PC-9 (cell line): ENCODE results near the gene MYADM. TPM values are rescaled to one million over a fixed set of nuclear protein-coding genes. Genes with fewer than 3 reads are reported as not detected.

Experiments
- BruUV-seq: library from RNA; stranded (reverse); fragments of 400-500 nt; replicated peaks from 2 replicates; lab custom pipeline; 2021; lab: Mats Ljungman, UMichigan
- CTCF ChIA-PET: fragments of 300-600 bp; sonication (Branson Sonifier 250); formaldehyde crosslinking; loops from one replicate; lab custom pipeline; 2022; ENCODE audit warnings: antibody characterized with exemption; lab: Charles Lee
- POLR2A ChIA-PET: fragments of 300-600 bp; sonication (Branson Sonifier 250); formaldehyde crosslinking; loops from one replicate; lab custom pipeline; 2022; ENCODE audit warnings: antibody characterized with exemption; ENCODE audit not compliant: unreplicated experiment; lab: Charles Lee
- DNase-seq, 2 experiments: peaks; one replicate each; pipeline versions ENCODE4 v3.0.0 to v3.0.0-alpha.2; 2015 to 2022; ENCODE audit warnings: mixed read lengths in 1 of 2
- H2AFZ ChIP-seq: fragments of 200-600 bp; sonication (generic); 2 replicates; pipeline ENCODE4 v1.8.1; 2017; ENCODE audit warnings: antibody characterized with exemption
- H3F3A ChIP-seq: fragments of 200-600 bp; sonication (generic); 2 replicates; pipeline ENCODE4 v1.8.1; 2017; ENCODE audit warnings: antibody characterized with exemption, mild to moderate bottlenecking, low read depth; ENCODE audit not compliant: insufficient read depth
- H3K27ac ChIP-seq: fragments of 200-600 bp; sonication (generic); 2 replicates; pipeline ENCODE4 v1.6.1; 2016; ENCODE audit warnings: mixed run types
- H3K27me3 ChIP-seq: fragments of 200-600 bp; sonication (generic); 2 replicates; pipeline ENCODE4 v1.6.1; 2016; ENCODE audit warnings: low read depth, mixed run types; ENCODE audit not compliant: insufficient read depth
- H3K36me3 ChIP-seq: fragments of 200-600 bp; sonication (generic); 2 replicates; pipeline ENCODE4 v1.6.1; 2016; ENCODE audit warnings: low read depth, mixed run types
- H3K4me1 ChIP-seq: fragments of 200-600 bp; sonication (generic); replicated peaks from 2 replicates; pipeline ENCODE4 v1.6.1; 2016; ENCODE audit warnings: mixed run types; ENCODE audit not compliant: insufficient read depth
- H3K4me2 ChIP-seq: fragments of 200-600 bp; sonication (generic); 2 replicates; pipeline ENCODE4 v1.6.1; 2017; ENCODE audit warnings: mixed run types
- H3K4me3 ChIP-seq: fragments of 200-600 bp; sonication (generic); 2 replicates; pipeline ENCODE4 v1.6.1; 2016; ENCODE audit warnings: mixed run types
- H3K79me2 ChIP-seq: fragments of 200-600 bp; sonication (generic); 2 replicates; pipeline ENCODE4 v1.6.1; 2017; ENCODE audit warnings: low read depth, mixed run types
- H3K9me2 ChIP-seq: fragments of 200-600 bp; sonication (generic); 2 replicates; pipeline ENCODE4 v1.8.1; 2017; ENCODE audit warnings: mild to moderate bottlenecking; ENCODE audit not compliant: insufficient read depth
- H3K9me3 ChIP-seq: fragments of 200-600 bp; sonication (generic); 2 replicates; pipeline ENCODE4 v1.8.1; 2016; ENCODE audit warnings: low read depth; ENCODE audit not compliant: insufficient read depth
- H4K20me1 ChIP-seq: fragments of 200-600 bp; sonication (generic); 2 replicates; pipeline ENCODE4 v1.8.1; 2017; ENCODE audit not compliant: insufficient read depth
- CTCF ChIP-seq: fragments of 200-600 bp; sonication (generic); conservative IDR thresholded peaks from 2 replicates; pipeline ENCODE4 v1.6.1; 2017; ENCODE audit warnings: mixed run types, antibody characterized with exemption, mild to moderate bottlenecking, moderate library complexity
- EZH2 ChIP-seq: fragments of 200-600 bp; sonication (generic); IDR thresholded peaks from 2 replicates; pipeline ENCODE4 v1.8.0; 2017; ENCODE audit warnings: antibody characterized with exemption, low read depth
- intact Hi-C: fragments of 100-400 bp; cut with micrococcal nuclease; formaldehyde crosslinking; loops from one replicate; pipeline ENCODE4 v1.10.0; 2022; ENCODE audit not compliant: unreplicated experiment
- total RNA-seq: library from RNA; stranded (reverse); gene quantifications from 2 replicates; pipeline ENCODE4 v1.2.3, GENCODE V29; 2021

MYADM gene
- total RNA-seq, 1 experiment from 2014 or later, result 230 TPM

GRCh38 chr19:53904909-53905308 lies 37.2 kb downstream of the MYADM start:
- H3K36me3 ChIP-seq, result no peaks in the 10 kb centered on the region
- peaks cover 23% of the 10 kb centered on the region for H3K4me1 ChIP-seq
- DNase-seq, result peak in 1 of 2 experiments; percentile 78
- no peaks in the 10 kb centered on the region for H3K9me3 ChIP-seq
- ChIA-PET POLR2A (interaction anchor here (0.6 to 0.9 kb wide), 2 partner anchors 23 to 32 kb away, joined by 4 to 18 read pairs; partner anchors contain the start of gene PRKCG), CTCF (interaction anchor here (0.6 to 0.9 kb wide), 2 partner anchors 119 to 132 kb away, joined by 3 to 4 read pairs; no protein-coding TSS in a partner anchor)
- H3K79me2 ChIP-seq, result no peaks in the 10 kb centered on the region
- TF ChIP-seq EZH2 (no peak), CTCF (no peak)
- intact Hi-C loops, result loop anchor here (5.0 kb wide), 1 partner anchor 117 kb away; no protein-coding TSS in a partner anchor
- no TSS peak for BruUV-seq
- H3K4me2 ChIP-seq, result peak overlapping the region; percentile 41
- no peaks in the 10 kb centered on the region for H4K20me1 ChIP-seq
- no peaks in the 10 kb centered on the region for H3K9me2 ChIP-seq
- no peak overlapping the region for H3K4me3 ChIP-seq
- no peak overlapping the region for H3K27ac ChIP-seq
- H2AFZ ChIP-seq, result no peak overlapping the region
- H3K27me3 ChIP-seq, result 0 out of 2 replicates have a peak, but pooled peaks cover 2% of the 10 kb centered on the region
- peaks cover 20% of the 10 kb centered on the region; the same call in 1 of the 2 replicates for H3F3A ChIP-seq

- H3K9me3 ChIP-seq, result no peaks in the 10 kb centered on the region
- H3K4me2 ChIP-seq, result no peak overlapping the region
- H3F3A ChIP-seq, result peaks cover 25% of the 10 kb centered on the region; the same call in 1 of the 2 replicates
- peaks cover 23% of the 10 kb centered on the region for H3K4me1 ChIP-seq
- no peaks in the 10 kb centered on the region for H3K79me2 ChIP-seq
- BruUV-seq, result no TSS peak
- no peak for DNase-seq
- H4K20me1 ChIP-seq, result no peaks in the 10 kb centered on the region
- H3K9me2 ChIP-seq, result no peaks in the 10 kb centered on the region
- no peak overlapping the region for H3K27ac ChIP-seq
- H3K36me3 ChIP-seq, result no peaks in the 10 kb centered on the region
- intact Hi-C loops, result loop anchor here (5.0 kb wide), 1 partner anchor 117 kb away; no protein-coding TSS in a partner anchor
- H3K27me3 ChIP-seq, result peaks cover 11% of the 10 kb centered on the region; the same call in 1 of the 2 replicates
- POLR2A ChIA-PET, result no interaction called here
- CTCF ChIA-PET, result no interaction called here
- no peak overlapping the region for H3K4me3 ChIP-seq
- H2AFZ ChIP-seq, result no peak overlapping the region
- TF ChIP-seq CTCF, result no peak
- no peak for TF ChIP-seq EZH2
These were observed 38.1 kb downstream of the MYADM start for GRCh38 chr19:53905787-53906186.

GRCh38 chr19:53906211-53907192 lies 38.8 kb downstream of the MYADM start:
- ChIA-PET POLR2A (no interaction called here), CTCF (interaction anchor here (0.6 kb wide), 1 partner anchor 112 kb away, joined by 4 read pairs; no protein-coding TSS in a partner anchor)
- Histone ChIP-seq H3K27ac (no peak overlapping the region), H3K36me3 (no peaks in the 10 kb centered on the region), H3K9me3 (no peaks in the 10 kb centered on the region), H3K79me2 (no peaks in the 10 kb centered on the region), H3K4me2 (no peak overlapping the region), H3F3A (peaks cover 25% of the 10 kb centered on the region; the same call in 1 of the 2 replicates), H4K20me1 (no peaks in the 10 kb centered on the region), H3K4me1 (peaks cover 23% of the 10 kb centered on the region), H2AFZ (no peak overlapping the region), H3K27me3 (peaks cover 18% of the 10 kb centered on the region), H3K9me2 (no peaks in the 10 kb centered on the region), H3K4me3 (no peak overlapping the region)
- intact Hi-C loops, result loop anchor here (5.0 kb wide), 1 partner anchor 116 kb away; no protein-coding TSS in a partner anchor
- peak in 1 of 2 experiments; percentile 63 for DNase-seq
- TF ChIP-seq EZH2 (no peak), CTCF (peak; percentile 99)
- no TSS peak for BruUV-seq
